Measurements from ENCODE around the gene ARPP21.

GRCh38 chr3:35781558-35781957 lies 142.2 kb downstream of the ARPP21 start:
- no peak for TF ChIP-seq KLF8 (tag by site-specific recombination; IDR thresholded peaks at IDR 0.05)
- TF ChIP-seq CTCF (tag by site-specific recombination; IDR thresholded peaks at IDR 0.05), result no peak
- TF ChIP-seq ZNF274 (IDR thresholded peaks at IDR 0.05; ENCODE audit: low read length), result no peak
- no peak for TF ChIP-seq ZNF274 (tag by site-specific recombination; IDR thresholded peaks at IDR 0.05; ENCODE audit: borderline replicate concordance)
- TF ChIP-seq HIC1 (tag by site-specific recombination; IDR thresholded peaks at IDR 0.05), result no peak
- TF ChIP-seq PBX3 (CRISPR knock-in tag; IDR thresholded peaks at IDR 0.05), result no peak
- TF ChIP-seq ELK4 (IDR thresholded peaks at IDR 0.05; ENCODE audit: borderline replicate concordance, low read depth, low read length), result no peak
- no peak for TF ChIP-seq ZNF596 (tag by site-specific recombination; IDR thresholded peaks at IDR 0.05)
- TF ChIP-seq REST (tag by site-specific recombination; IDR thresholded peaks at IDR 0.05), result no peak
- TF ChIP-seq ZNF174 (tag by site-specific recombination; IDR thresholded peaks at IDR 0.05), result no peak
- no peak for TF ChIP-seq ZNF248 (tag by site-specific recombination; IDR thresholded peaks at IDR 0.05)
- no peak for TF ChIP-seq ZNF785 (tag by site-specific recombination; IDR thresholded peaks at IDR 0.05)
- no peak for TF ChIP-seq ZBTB1 (tag by site-specific recombination; IDR thresholded peaks at IDR 0.05)
